Forelimb muscle (tissue), 1 donor: ENCODE data around the gene FGF22. TPM values are rescaled to one million over a fixed set of nuclear protein-coding genes. Genes with fewer than 3 reads are reported as not detected.
"Not testable (repeated sequence)": the region's sequence is repeated elsewhere in the genome, so short reads cannot be mapped to it uniquely, and the experiment has no call there.

Experiments used
- DNase-seq: peaks from one replicate; pipeline ENCODE4 v3.0.0-alpha.2; 2013; ENCODE audit warnings: low read depth
- polyA plus RNA-seq: library from polyadenylated mRNA; unstranded; fragments of 120-200 nt; gene quantifications from one replicate; pipeline ENCODE4 v1.2.1, GENCODE V29; 2013; ENCODE audit not compliant: insufficient read length

The FGF22 gene
- polyA plus RNA-seq, 1 donor: 0.20 TPM

DNA sequence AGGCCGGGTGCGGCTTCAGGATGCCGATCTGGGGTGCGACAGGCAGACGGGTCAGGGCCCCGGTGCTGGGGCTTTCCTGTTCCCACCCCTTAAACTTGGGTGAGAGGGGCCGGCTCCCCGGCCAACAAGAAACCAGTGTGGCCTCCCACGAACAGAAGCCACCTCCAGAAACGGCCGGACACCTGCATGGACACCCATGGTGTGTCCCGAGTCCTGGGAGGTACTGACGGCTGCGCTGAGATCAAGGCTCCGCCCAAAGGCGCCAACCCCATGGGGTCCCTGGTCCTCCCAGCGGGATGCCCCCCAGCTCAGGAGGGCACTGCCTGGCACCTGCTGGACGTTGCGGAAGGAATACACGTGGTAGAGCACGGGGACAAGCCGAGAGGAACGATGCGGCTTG, 17.9 kb upstream of the FGF22 start:
- DNase-seq: no peak

DNA sequence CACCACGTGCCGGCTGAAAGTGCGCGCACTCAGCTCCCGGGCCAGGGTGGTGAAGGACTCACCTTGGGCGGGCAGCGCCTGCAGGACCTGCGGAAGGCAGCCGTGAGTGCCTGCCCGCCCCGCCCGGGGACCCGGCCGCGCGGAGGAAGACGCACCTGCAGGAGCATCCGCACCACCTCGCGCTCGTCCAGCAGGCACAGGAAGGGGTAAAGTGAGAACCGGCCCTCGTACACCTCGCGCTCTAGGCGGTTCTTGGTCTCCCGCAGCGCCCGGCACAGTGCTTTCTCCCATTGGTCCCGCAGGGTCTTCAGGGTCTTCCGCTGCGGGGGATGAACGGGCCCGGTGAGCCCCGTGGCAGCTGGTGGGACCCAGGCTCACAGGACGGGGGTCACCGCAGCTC, 17.0 kb upstream of the FGF22 start:
- no peak for DNase-seq

DNA sequence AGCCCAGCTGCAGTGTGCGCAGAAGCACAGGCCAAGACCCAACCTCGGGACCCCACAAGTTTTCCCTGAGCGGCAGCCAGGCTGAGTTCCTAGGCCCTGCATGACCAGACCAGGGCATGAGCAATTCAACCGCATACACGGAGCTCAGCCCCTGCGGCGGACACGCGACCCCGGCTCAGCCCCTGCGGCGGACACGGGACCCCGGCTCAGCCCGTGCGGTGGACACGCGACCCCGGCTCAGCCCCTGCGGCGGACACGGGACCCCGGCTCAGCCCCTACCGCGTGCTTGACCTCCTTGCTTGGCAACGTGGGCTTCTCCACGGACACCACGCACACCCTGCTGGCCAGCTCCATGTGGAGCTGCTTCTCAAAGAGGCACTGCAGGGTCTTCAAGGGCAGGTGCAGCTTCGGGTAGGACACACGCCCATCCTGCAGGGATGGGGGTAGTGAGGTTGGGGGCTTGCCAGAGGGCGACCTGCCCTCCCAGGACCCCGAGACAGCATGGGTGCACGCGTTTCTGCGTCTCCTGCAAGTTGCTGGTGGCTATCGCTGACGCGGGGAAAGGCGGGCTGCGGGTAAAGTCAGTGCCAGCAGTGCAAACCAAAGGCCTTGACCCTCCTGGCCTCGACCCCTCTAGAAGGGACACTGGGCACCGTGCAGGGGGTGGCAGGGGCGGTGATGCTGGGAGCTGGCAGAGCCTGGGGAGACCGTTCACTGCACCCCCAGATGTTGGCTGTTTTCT, 16.3 kb upstream of the FGF22 start:
- DNase-seq: no peak

DNA sequence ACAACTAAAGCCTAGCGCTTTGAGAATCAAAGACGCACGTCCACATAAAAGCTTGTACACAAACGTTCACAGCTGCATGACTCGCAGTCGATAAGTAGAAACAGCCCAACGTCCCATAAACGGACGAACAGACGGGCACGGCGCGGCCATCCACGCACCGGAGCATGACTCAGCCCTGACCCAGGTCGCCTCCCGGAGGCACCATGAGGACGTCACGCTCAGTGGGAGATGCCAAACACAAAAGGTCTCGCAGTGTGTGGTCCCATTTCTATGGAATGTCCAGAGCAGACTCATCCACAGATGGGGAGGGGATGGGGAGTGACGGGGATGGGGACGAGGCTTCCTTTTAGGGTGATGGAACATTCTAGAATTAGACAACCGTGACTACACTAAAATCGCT, 15.7 kb upstream of the FGF22 start:
- DNase-seq: no peak

DNA sequence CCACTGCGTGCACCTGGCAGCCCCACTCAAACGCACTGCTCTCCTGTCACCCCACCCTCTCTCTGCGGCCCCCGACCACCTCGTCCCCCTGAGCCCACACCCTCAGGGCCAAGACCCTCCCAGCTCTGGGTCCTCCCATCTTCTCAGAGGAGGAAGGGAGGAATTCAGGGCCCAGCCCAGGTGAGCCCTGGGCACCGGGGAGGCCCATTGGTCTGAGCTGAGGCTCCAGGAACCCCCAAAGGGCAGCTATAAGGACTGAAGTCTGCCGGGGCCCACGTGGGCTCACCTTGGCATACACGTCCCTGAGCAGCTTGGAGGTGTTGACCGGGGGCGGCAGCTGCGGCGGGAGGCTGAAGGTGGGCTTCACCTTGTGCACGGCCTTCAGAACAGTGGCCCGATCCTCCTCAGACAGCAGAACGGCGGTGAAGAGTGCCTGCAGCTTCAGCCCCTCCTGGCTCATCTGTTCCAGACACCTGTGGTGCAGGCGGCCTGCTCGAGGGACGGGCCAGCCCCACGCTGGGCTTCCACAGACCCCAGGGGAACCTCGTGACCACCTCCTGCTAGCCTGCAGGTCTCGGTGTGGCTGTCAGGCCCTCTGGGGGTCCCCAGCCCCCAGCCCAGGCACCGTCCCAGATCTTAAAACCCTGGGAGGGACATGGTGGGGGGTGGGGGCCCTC, 15.1 kb upstream of the FGF22 start:
- no peak for DNase-seq

DNA sequence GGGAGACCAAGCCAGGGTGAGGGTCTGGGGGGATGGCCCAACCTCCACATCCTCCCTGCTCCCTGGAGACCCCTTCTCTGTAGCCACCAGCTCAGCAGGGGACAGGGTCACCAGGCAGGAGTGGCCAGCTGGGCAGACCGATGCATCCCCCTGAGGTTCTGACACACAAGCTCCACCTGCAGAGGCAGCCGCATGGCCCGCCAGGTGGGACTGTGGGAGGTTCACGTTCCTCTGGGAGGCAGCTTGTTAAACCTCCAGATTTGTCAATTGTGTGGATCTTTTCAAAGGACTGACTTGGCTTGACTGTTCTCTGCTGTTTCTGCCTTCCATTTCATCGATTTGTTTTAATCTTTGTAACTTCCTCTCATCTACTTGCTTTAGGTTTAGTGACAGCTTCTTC, 14.4 kb upstream of the FGF22 start:
- no peak for DNase-seq

DNA sequence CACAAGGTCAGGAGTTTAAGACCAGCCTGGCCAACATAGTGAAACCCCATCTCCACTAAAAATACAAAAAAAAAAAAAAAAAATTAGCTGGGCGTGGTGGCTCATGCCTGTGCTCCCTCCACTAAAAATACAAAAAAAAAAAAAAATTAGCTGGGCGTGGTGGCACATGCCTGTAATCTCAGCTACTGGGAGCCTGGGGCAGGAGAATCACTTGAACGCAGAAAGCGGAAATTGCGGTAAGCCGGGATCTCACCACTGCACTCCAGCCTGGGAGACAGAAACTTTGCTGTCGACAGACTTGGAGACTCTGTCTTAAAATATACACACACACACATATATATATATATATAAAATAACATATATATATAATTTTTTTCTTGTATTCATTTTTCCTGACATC, 13.1 kb upstream of the FGF22 start:
- DNase-seq: not testable (repeated sequence)

DNA sequence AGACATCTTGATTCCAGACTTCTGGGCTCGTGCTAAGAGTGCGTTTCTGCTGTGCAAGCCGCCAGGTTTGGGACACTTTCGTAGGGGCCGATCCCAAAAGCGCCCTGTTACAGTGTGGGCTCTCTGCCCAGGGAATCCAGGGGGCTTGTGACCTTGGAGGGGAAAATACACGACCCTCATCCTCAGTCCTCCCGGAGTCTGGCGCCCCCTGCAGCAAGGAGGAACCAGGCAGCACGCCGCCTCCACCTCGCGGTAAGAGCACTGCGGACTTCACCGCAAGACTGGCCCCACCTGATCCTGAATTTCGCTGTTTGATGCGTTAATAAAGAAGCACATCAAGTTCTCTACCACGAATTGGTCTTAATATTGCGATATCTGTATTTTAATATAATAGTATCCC, 11.5 kb upstream of the FGF22 start:
- DNase-seq: no peak

DNA sequence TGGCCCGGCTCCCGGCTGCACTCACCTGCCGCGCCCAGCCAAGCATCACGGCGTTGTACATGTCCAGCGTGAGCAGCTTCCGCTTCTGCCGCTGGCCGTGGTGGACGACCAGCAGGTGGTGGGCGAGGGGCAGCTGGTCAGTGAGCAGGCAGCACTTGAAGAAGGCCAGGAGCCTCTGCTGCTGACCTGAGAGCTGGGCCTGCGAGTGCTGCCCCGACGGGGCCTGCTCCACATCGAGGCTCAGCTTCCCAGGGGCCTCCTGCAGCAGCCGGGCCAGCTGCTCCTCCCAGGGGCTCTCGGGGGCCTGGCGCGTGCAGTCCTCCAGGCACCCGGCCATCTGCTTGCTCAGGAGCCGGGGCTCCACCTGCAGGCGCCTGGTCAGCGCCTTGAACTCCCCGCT, 10.2 kb upstream of the FGF22 start:
- DNase-seq: not testable (repeated sequence)

DNA sequence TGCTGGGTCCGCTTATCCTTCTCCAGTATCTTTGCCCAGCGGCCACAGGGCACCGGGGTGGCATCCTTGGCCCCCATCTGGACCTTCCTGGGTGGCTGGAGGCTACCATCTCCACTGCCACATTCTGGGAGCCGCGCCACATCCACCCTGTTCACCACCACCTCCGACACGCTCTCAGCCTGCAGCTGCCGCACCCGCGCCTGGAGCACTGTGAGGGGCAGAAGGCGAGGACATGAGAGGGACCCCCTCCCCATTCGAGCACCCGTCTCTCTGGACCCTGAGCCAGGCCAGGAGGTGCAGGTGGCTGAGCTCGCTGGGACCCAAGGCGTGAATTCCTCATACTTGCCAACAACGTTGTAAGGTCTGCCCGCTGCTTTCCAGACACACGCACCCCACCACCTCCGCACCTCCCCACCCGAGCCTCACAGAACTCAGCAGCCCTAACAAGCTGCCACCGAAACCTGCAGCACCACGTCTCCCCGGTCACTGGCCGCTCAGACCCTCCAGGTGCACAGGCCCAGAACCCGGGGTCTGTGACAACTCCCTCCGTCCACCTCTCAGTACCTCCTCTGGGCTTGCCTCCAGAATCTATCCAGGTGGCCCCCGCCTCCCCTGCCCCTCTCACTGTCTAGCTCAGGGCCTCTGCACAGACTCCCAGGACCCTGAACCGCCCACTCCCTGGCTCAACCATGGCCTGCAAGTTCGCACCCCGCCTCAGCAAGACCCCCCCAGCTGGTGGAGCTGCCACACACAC, 9.5 kb upstream of the FGF22 start:
- no peak for DNase-seq

DNA sequence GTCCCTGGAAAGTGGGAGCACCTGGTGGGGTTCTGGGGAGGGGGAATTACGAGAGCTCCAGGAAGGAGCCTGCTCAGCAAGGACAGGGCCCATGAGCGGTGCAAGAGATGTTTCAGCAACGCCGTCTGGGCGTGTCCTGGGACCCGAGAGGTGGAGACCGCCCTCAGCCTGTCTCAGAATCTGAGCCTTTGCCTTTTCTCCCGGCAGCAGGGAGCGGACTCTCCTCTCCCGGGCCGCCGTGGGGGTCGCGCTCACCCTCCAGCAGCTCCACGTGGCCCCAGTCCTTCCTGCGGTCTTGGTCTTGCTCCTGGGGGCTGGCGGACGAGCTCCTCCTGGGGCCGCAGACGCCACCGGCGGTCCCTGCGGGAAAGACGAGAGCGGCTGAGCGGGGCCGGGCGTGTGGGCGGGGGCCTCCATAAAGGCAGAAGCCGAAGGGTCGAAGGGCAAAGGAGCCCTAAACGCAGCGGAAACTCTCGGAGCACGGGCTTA, 7.1 kb upstream of the FGF22 start:
- no peak for DNase-seq

DNA sequence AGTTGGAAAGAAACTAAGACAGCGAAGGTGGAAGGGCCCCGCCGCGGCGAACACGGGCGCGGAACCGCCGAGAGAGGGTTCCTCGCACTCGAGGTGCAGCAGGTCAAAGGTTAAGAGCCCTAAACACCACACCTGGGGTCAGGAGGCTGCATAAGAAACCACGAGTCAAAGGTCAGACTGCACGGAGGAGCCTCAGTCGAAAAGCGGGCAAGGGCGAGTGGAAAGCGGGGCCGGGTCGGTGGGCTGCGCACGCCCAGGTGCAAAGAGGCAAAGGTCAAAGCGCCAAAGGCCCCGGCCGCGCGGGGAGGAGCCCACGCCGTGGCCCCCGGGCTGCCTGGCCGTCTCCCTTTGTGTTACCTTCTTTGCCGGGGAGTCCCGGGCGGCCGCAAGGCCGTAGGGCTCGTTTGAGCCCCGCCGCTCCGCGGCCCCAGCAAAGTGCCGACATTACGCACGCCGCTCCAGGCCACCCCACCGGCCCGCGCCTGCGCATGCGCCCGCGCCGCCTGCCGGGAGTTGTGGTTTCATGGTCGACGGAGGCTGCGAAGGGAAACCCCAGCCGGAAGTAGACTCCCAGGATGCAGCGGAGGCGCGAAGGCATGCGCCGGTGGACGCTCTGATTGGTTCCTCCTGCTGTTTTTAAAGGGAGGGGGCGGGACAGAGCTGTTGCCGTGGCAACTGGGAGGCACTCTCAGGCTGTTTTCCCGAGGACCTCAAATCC, 6.5 kb upstream of the FGF22 start, which contains the start of gene POLRMT:
TSS of gene POLRMT (minus strand) at position 470 of the 718 bp plus-strand sequence. CDS start at position 445, 25 bp downstream.
- DNase-seq: peak; percentile 97

DNA sequence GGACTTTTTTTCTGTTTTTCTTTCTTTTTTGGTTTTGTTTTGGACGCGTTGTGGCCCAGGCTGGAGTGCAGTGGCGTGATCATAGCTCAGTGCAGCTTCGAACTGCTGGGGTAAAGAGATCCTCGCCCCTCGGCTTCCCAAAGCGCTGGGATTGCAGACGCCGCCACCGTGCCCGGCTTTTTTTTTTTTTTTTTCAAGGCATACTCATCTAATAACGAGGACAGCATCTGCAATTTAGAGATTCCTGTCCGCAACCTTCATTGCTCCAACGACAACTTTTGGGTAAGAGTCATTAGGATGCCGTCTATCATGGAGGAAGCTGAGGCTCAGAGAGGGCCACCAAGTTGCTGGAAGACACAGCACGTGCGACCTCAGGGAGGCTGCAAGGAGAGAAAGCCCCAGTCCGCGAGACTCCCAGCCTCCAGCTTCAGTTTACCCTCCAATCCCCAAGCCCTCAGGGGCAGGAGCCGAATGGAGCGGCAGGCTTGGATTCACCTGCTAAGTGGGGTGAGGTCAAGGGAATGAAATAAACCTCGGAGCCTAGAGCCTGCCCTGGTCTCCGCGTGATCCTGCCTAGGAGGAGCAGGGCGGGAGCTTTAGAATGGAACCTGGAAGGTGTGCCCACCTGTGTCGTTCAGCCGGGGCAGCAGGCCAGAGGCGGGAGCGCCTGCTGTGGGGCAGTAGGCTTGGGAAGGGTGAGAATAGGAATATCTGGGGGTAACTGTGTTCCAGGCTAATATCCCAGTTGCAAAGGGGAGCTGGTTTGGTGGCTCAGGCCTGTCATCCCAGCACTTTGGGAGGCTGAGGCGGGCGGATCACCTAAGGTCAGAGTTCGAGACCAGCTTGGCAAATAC, 5.7 kb upstream of the FGF22 start:
- DNase-seq: no peak

DNA sequence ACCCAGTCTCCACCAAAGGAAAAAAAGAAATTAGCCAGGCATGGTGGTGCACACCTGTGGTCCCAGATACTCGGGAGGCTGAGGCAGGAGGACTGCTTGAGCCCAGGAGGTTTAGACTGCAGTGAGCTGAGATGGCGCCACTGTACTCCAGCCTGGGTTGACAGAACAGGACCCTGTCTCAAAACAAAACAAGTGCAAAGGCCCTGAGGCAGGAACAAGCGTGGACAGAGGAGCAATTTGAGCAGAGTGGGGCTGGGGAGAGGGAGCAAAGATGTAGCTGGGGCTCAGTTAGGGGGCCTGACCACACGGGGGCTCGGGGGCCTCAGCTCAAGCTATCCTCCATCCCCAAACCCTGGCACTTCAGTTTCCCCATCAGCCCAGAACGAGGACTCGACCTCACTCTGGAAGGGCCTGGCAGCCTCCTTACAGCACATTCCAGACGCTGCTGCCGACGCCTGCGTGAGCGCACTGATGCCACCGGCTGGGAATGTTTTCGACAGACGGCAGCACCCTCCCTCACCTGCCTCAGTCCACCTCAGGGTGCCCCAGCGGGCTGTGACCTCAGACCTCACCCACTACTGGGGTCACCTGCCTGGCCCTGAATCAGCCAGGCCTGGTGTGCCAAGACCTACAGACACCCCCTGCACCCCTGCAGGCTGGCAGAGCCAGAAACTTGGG, 4.6 kb upstream of the FGF22 start:
- DNase-seq: no peak

DNA sequence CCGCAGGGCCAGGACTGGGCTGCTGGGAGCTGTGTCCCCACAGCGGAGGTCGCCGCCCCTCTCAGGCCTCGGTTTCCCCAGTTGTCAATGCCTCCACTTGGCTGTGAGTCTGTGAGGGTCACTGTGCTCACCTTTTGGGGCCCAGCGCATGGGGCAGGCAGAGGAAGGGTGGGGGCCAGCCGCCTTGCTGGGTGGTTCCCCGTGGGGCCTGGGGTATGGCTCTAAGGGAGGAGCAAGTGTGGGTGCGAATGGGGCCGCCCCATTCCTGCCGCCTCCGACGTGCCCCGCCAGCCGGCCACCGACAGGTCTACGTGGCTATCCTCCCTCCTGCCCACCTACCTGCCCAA, 800 bp upstream of the FGF22 start:
- DNase-seq: no peak

DNA sequence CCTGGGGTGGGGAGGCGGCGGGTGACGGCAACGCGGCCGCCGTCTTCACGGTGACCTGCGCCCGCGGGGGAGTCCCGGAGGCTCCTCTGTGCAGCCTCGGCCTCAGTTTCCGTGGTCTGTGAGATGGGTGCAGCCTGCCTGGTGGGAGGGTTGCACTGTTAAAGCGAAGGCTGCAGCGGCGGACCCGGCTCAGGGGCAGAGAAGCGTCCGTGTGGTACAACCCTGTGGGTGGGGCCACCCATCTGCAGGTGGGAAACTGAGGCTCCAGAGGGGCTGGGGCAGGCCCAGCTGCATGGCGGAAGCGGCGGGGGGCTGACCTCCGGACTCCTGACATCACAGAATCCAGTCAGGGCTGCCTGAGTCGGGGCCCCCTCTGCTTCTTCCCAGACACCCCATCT, 481 bp downstream of the FGF22 start:
- no peak for DNase-seq

DNA sequence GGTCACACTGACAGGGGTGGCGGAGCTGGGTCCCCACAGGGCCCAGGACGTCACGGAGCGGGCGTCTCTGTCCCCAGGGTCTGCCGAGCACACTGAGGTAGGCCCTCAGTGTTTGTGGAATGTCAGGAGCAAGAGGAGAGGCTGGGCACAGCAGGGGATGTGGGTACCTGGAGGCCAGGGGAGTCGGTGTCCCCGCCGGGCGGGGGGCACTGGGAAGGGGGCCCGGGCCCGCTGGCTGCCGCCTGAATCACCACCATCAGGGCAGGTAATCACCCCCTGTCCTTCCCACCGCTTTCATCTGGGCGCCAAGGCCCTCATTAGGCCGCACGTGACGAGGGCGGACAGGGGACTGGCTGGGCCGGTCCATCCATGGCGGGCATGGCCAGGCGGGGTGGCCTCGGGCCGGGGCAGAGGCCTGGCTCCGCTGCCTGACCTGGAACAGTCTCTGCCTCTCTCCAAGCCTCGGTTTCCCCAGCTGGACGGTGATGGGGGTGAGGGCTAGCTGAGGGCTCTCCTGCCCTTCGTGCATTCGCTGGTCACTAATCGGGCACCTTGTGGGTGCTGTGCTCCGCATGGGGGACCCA, 1.0 kb downstream of the FGF22 start:
- no peak for DNase-seq

DNA sequence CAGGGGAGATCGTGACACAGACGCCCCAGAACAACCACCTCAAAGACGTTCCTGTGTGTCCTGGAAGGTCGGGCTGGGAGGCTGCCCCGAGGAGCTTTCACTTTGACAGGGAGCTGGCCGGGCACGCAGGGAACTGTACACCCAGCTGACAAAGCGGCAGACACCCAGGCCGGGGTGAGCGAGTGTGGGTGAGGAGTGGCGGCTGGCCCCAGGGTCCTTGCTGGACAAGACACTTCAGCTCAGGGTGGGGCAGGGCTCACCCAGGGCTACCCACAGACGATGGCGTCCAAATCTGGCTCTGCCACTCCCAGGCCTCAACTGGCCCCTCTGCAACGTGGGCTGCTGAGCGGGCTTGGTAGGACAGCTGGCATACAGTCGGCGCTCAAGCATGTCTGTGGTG, 2.0 kb downstream of the FGF22 start:
- DNase-seq: no peak

DNA sequence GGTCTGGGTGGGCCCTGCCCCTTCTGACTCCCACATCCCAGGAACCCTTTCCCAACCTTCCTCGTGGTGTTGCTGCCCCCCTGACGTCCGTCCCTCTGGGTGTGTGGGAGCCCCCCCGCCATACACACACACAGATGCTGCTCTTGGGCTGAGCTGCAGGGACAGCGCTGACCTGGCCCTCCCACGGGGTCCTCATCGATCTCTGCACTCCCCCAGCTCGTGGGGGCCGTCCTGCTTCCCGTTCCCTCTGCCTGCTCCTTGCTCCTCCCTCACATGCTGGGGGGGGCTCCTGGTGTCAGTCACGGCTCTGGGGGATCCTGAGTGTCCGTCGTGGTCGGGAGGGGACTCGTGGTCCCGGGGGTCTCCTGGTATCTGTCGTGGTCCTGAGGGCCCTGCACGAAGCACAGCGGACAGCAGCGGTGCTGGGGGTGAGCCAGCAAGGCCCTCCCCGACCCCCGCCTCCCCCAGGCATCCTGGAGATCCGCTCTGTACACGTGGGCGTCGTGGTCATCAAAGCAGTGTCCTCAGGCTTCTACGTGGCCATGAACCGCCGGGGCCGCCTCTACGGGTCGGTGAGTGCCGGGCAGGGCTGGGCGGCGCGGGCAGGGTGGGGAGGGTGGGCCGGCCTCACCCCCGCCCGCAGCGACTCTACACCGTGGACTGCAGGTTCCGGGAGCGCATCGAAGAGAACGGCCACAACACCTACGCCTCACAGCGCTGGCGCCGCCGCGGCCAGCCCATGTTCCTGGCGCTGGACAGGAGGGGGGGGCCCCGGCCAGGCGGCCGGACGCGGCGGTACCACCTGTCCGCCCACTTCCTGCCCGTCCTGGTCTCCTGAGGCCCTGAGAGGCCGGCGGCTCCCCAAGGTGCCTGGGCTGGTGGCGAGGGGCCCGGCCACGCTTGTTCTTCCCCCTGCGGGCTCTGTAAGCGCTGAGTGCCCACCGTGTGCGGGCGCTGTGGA, 3.4 kb downstream of the FGF22 start:
- no peak for DNase-seq
